K562 (cell line): ENCODE measurements around the gene IGSF21. TPM values are rescaled to one million over a fixed set of nuclear protein-coding genes. Genes with fewer than 3 reads are reported as not detected.

Experiments
- ATAC-seq: fragments of 200-7000 bp; cut with Tn5 transposase; 3 replicates; pipeline ENCODE4 v1.9.1; 2020; ENCODE audit warnings: moderate library complexity
- BruUV-seq: library from RNA; stranded (reverse); fragments of 400-500 nt; replicated peaks from 2 replicates; lab custom pipeline; 2021; lab: Mats Ljungman, UMichigan
- CTCF ChIA-PET: fragments of 300-600 bp; formaldehyde crosslinking; extraction: SDS; loops from one replicate; lab custom pipeline; 2021; ENCODE audit warnings: low intra/inter-chr PET ratio; lab: Yijun Ruan, JAX
- POLR2A ChIA-PET: fragments of 300-600, 350-650 bp; sonication (Branson Sonifier 250); formaldehyde crosslinking; extraction: SDS; loops from one replicate; lab custom pipeline; 2021; ENCODE audit warnings: antibody characterized with exemption, inconsistent platforms; lab: Yijun Ruan, JAX
- DNase-seq, 4 experiments: peaks; one replicate each; pipeline versions ENCODE4 v3.0.0 to v3.0.0-alpha.2; 2011 to 2018; ENCODE audit warnings: low spot score in 3 of 4, mixed read lengths in 3 of 4; ENCODE audit errors: extremely low read depth in 1 of 4
- FAIRE-seq: peaks from 2 replicates; lab custom pipeline; 2011; peaks lifted over from hg19 to GRCh38; lab: Jason Lieb, UNC
- H2AFZ ChIP-seq: 2 replicates; pipeline ENCODE4 v1.6.0; 2011; ENCODE audit warnings: low read depth, low read length, control low read depth, inconsistent platforms
- H3K27ac ChIP-seq: fragments of 200-600 bp; 3 replicates; pipeline ENCODE4 v1.8.0; 2011; ENCODE audit warnings: low read depth, mild to moderate bottlenecking, control low read depth, inconsistent platforms, low read length, moderate library complexity, mixed read lengths; ENCODE audit errors: extremely low read depth
- H3K27me3 ChIP-seq, 2 experiments: fragments of 300-600 bp in 1 of 2; 2 replicates in 1 of 2; 3 replicates in 1 of 2; pipeline versions ENCODE4 v1.6.0 to v1.8.0; 2011; ENCODE audit warnings: inconsistent platforms in 2 of 2, low read length in 2 of 2, mild to moderate bottlenecking in 1 of 2, mixed read lengths in 1 of 2, moderate library complexity in 1 of 2; ENCODE audit not compliant: control insufficient read depth in 2 of 2, insufficient read depth in 2 of 2
- H3K36me3 ChIP-seq: fragments of 300-600 bp; 3 replicates; pipeline ENCODE4 v1.8.0; 2011; ENCODE audit warnings: mild to moderate bottlenecking, low read length, inconsistent platforms; ENCODE audit not compliant: control insufficient read depth, insufficient read depth
- H3K4me1 ChIP-seq, 2 experiments: fragments of 200-600 bp in 1 of 2; replicated peaks in 1 of 2; 2 replicates in 1 of 2; 3 replicates in 1 of 2; pipeline versions ENCODE4 v1.5.1 to v1.8.0; 2011; ENCODE audit warnings: inconsistent platforms in 2 of 2, low read length in 2 of 2, mild to moderate bottlenecking in 1 of 2, mixed read lengths in 1 of 2, moderate library complexity in 1 of 2; ENCODE audit not compliant: control insufficient read depth in 2 of 2, insufficient read depth in 2 of 2
- H3K4me2 ChIP-seq: 2 replicates; pipeline ENCODE4 v1.6.1; 2011; ENCODE audit warnings: low read length, control low read depth, inconsistent platforms, mixed read lengths; ENCODE audit not compliant: insufficient read depth
- H3K4me3 ChIP-seq: fragments of 200-600 bp; sonication (generic), shearing (Covaris generic); 2 replicates; pipeline ENCODE4 v1.5.1; 2016; ENCODE audit warnings: control low read depth, inconsistent platforms
- H3K79me2 ChIP-seq: fragments of 200-600 bp; 3 replicates; pipeline ENCODE4 v1.8.0; 2011; ENCODE audit warnings: low read length, inconsistent platforms; ENCODE audit not compliant: control insufficient read depth, insufficient read depth
- H3K9ac ChIP-seq, 2 experiments: 2 replicates each; pipeline versions ENCODE4 v1.6.0 to v1.6.1; 2011; ENCODE audit warnings: low read depth in 2 of 2, low read length in 2 of 2, control low read depth in 1 of 2, inconsistent platforms in 1 of 2, mild to moderate bottlenecking in 1 of 2, mixed read lengths in 1 of 2; ENCODE audit not compliant: insufficient read depth in 1 of 2
- H3K9me1 ChIP-seq: one replicate; pipeline ENCODE4 v1.6.0; 2011; ENCODE audit warnings: inconsistent platforms, mild to moderate bottlenecking, low read length, moderate library complexity; ENCODE audit not compliant: control insufficient read depth, insufficient read depth
- H3K9me3 ChIP-seq: replicated peaks from 2 replicates; pipeline ENCODE4 v1.5.1; 2011; ENCODE audit warnings: low read depth, low read length, inconsistent platforms; ENCODE audit not compliant: control insufficient read depth, insufficient read depth
- H4K20me1 ChIP-seq: replicated peaks from 2 replicates; pipeline ENCODE4 v1.6.1; 2011; ENCODE audit warnings: low read length, inconsistent platforms, mixed read lengths; ENCODE audit not compliant: control insufficient read depth, insufficient read depth
- BCL6 ChIP-seq: fragments of 250-450 bp; sonication (Bioruptor Pico); IDR thresholded peaks from 2 replicates; pipeline ENCODE4 v1.4.0; 2020
- FOXJ3 ChIP-seq: sonication (generic); formaldehyde crosslinking; IDR thresholded peaks from 2 replicates; pipeline ENCODE4 v1.4.0; 2020; ENCODE audit warnings: mild to moderate bottlenecking, missing genetic modification reagents
- HDAC3 ChIP-seq: fragments of 450-650 bp; IDR thresholded peaks from 2 replicates; pipeline ENCODE4 v1.6.1; 2018; ENCODE audit warnings: borderline replicate concordance, mild to moderate bottlenecking, moderate library complexity; ENCODE audit not compliant: partially characterized antibody
- HLTF ChIP-seq: fragments of 450-650 bp; IDR thresholded peaks from 2 replicates; pipeline ENCODE4 v1.6.1; 2016
- JUND ChIP-seq, 2 experiments: IDR thresholded peaks; 2 replicates in 1 of 2; 3 replicates in 1 of 2; pipeline ENCODE4 v1.6.1; 2011; ENCODE audit warnings: borderline replicate concordance in 2 of 2, low read depth in 2 of 2, low read length in 2 of 2, improper control_type of control experiment in 1 of 2, missing biosample characterization in 1 of 2, missing genetic modification characterization in 1 of 2, missing genetic modification reagents in 1 of 2
- KLF6 ChIP-seq: fragments of 250-450 bp; sonication (Bioruptor Pico); IDR thresholded peaks from 2 replicates; pipeline ENCODE4 v1.4.0; 2020; ENCODE audit warnings: mild to moderate bottlenecking, moderate library complexity, borderline replicate concordance
- MAFG ChIP-seq: fragments of 450-650 bp; conservative IDR thresholded peaks from 2 replicates; pipeline ENCODE4 v1.6.1; 2016; ENCODE audit warnings: missing genetic modification characterization, missing compliant biosample characterization
- MBD2 ChIP-seq: sonication (generic); IDR thresholded peaks from 2 replicates; pipeline ENCODE4 v1.6.1; 2016; ENCODE audit warnings: low read depth, borderline replicate concordance
- NCOA6 ChIP-seq: fragments of 450-650 bp; IDR thresholded peaks from 2 replicates; pipeline ENCODE4 v1.6.1; 2017; ENCODE audit warnings: mild to moderate bottlenecking
- POLR2A ChIP-seq: fragments of 450-650 bp; conservative IDR thresholded peaks from 2 replicates; pipeline ENCODE4 v1.6.1; 2016
- PTBP1 ChIP-seq: fragments of 200-400 bp; formaldehyde crosslinking; IDR thresholded peaks from 2 replicates; pipeline ENCODE4 v1.6.1; 2017; ENCODE audit warnings: low read depth, low read length
- RBM25 ChIP-seq: fragments of 200-400 bp; formaldehyde crosslinking; IDR thresholded peaks from 2 replicates; pipeline ENCODE4 v1.6.1; 2018; ENCODE audit warnings: low read length, low read depth, moderate library complexity; ENCODE audit not compliant: severe bottlenecking
- USF1 ChIP-seq: sonication (generic); formaldehyde crosslinking; IDR thresholded peaks from 2 replicates; pipeline ENCODE4 v1.9.0; 2022; ENCODE audit warnings: mild to moderate bottlenecking, missing genetic modification reagents
- XRCC3 ChIP-seq: fragments of 450-650 bp; IDR thresholded peaks from 2 replicates; pipeline ENCODE4 v1.6.1; 2017; ENCODE audit warnings: mild to moderate bottlenecking, moderate library complexity
- ZNF146 ChIP-seq: IDR thresholded peaks from one replicate; pipeline ENCODE4 v1.6.1; 2018; ENCODE audit warnings: missing compliant biosample characterization; ENCODE audit not compliant: unreplicated experiment
- WGBS: fragments of 100-300 bp; shearing (Covaris generic); methylation state at CpG from one replicate; pipeline ENCODE4 v1.1.6; 2016; ENCODE audit warnings: low coverage, mixed read lengths; ENCODE audit not compliant: insufficient coverage; ENCODE audit errors: missing lambda C conversion rate; 5-methylcytosine and 5-hydroxymethylcytosine counted together
- in situ Hi-C: fragments of 300-500 bp; cut with MboI; formaldehyde crosslinking; loops from 4 replicates; pipeline ENCODE4 v1.15.0; 2018; ENCODE audit warnings: inconsistent platforms, mixed read lengths
- intact Hi-C: fragments of 100-400 bp; cut with micrococcal nuclease; formaldehyde crosslinking; loops from 2 replicates; pipeline ENCODE4 v1.14.2; 2022
- polyA plus RNA-seq, 8 experiments: library from polyadenylated mRNA; depleted of rRNA in 4 of 8; stranded (reverse) in 5 of 8; unstranded in 3 of 8; fragments of >200 nt; fragmentation: Nextera tagmentation in 2 of 8; fragmentation: Illumina TruSeq in 1 of 8; extraction: Ambion mirVana in 2 of 8; extraction: Trizol in 1 of 8; gene quantifications; 2 replicates each; pipeline versions ENCODE4 v1.2.1 to v1.2.3, GENCODE V29; 2011 to 2014; ENCODE audit warnings: inconsistent platforms in 1 of 8, missing spikeins in 1 of 8
- total RNA-seq, 7 experiments: library from RNA; depleted of rRNA in 6 of 7; stranded (reverse); fragments of >200 nt in 6 of 7; fragmentation: Illumina TruSeq in 2 of 7; extraction: Trizol in 2 of 7; gene quantifications; 2 replicates each; pipeline versions ENCODE4 v1.2.1 to v1.2.3, GENCODE V29; 2011 to 2021; ENCODE audit warnings: low replicate concordance in 1 of 7

The IGSF21 gene
- total and polyA plus RNA-seq, 9 of the 15 experiments (the other 6 are each of a cell fraction or from before 2014, with no cell fraction given) = not detected

GRCh38 chr1:18077657-18078215 lies 29.9 kb upstream of the IGSF21 start:
- TF ChIP-seq ZNF146 (CRISPR knock-in tag) (no peak), NCOA6 (no peak), MAFG (tag) (no peak), BCL6 (no peak), MBD2 (no peak)
- TF ChIP-seq, all 486 proteins: peak for 0
- H3K4me1 ChIP-seq = no peaks in the 10 kb centered on the region
- no peak overlapping the region for H2AFZ ChIP-seq
- in situ Hi-C loops = no loop called here
- no TSS peak for BruUV-seq
- H3K9me3 ChIP-seq = no peaks in the 10 kb centered on the region
- H3K27me3 ChIP-seq = peaks cover 3 to 30% of the 10 kb centered on the region in 2 experiments; a peak in 3 of 5 replicates
- H3K27ac ChIP-seq = no peak overlapping the region
- no peaks in the 10 kb centered on the region for H4K20me1 ChIP-seq
- ChIA-PET POLR2A (no interaction called here), CTCF (no interaction called here)
- no peak overlapping the region for H3K4me2 ChIP-seq
- no peak for DNase-seq
- 1% methylated on average over 7 of the region's 7 CpGs for WGBS
- ATAC-seq = no peak
- no peak for FAIRE-seq
- no peaks in the 10 kb centered on the region for H3K36me3 ChIP-seq
- intact Hi-C loops = no loop called here
- H3K9ac ChIP-seq = no peak overlapping the region
- H3K9me1 ChIP-seq = no peaks in the 10 kb centered on the region
- H3K79me2 ChIP-seq = no peaks in the 10 kb centered on the region
- H3K4me3 ChIP-seq = no peak overlapping the region

- no peak overlapping the region for H2AFZ ChIP-seq
- no peaks in the 10 kb centered on the region for H3K4me1 ChIP-seq
- H3K4me2 ChIP-seq = no peak overlapping the region
- H3K27me3 ChIP-seq = peaks cover 0 to 20% of the 10 kb centered on the region in 2 experiments; a peak in 2 of 5 replicates
- H4K20me1 ChIP-seq = no peaks in the 10 kb centered on the region
- ChIA-PET POLR2A (no interaction called here), CTCF (no interaction called here)
- no peaks in the 10 kb centered on the region for H3K79me2 ChIP-seq
- 1% methylated on average over 29 of the region's 31 CpGs for WGBS
- no peak for ATAC-seq
- H3K9ac ChIP-seq = no peak overlapping the region
- no TSS peak for BruUV-seq
- H3K9me3 ChIP-seq = no peaks in the 10 kb centered on the region
- in situ Hi-C loops = no loop called here
- intact Hi-C loops = no loop called here
- no peak overlapping the region for H3K4me3 ChIP-seq
- H3K9me1 ChIP-seq = no peaks in the 10 kb centered on the region
- DNase-seq = no peak
- H3K27ac ChIP-seq = no peak overlapping the region
- H3K36me3 ChIP-seq = no peaks in the 10 kb centered on the region
- FAIRE-seq = no peak
- TF ChIP-seq POLR2A (no peak), RBM25 (no peak), HDAC3 (no peak), FOXJ3 (no peak), HLTF (no peak), PTBP1 (no peak), USF1 (CRISPR knock-in tag) (no peak), JUND (IDR thresholded peaks at IDR 0.05; ENCODE audit: borderline replicate concordance, low read depth, low read length) (no peak), JUND (tag; IDR thresholded peaks at IDR 0.05; ENCODE audit: borderline replicate concordance, low read depth, low read length) (no peak), KLF6 (no peak), XRCC3 (no peak)
Observed at GRCh38 chr1:18079941-18080735, 27.5 kb upstream of the IGSF21 start.
